Karpas-422 (cell line): ENCODE data around the gene CLIP2. TPM values are rescaled to one million over a fixed set of nuclear protein-coding genes. Genes with fewer than 3 reads are reported as not detected.
"Not testable (repeated sequence)": the region's sequence is repeated elsewhere in the genome, so short reads cannot be mapped to it uniquely, and the experiment has no call there.

ENCODE experiments used
- DNase-seq: peaks from one replicate; pipeline ENCODE4 v3.0.0-alpha.2; 2015
- H2AFZ ChIP-seq: fragments of 200-600 bp; sonication (generic); 2 replicates; pipeline ENCODE4 v1.6.1; 2014; ENCODE audit warnings: antibody characterized with exemption, low read length, mixed read lengths
- H3K27ac ChIP-seq: fragments of 200-600 bp; sonication (generic); 2 replicates; pipeline ENCODE4 v1.5.1; 2014; ENCODE audit warnings: mild to moderate bottlenecking, low read length, moderate library complexity
- H3K27me3 ChIP-seq: fragments of 200-600 bp; sonication (generic); 2 replicates; pipeline ENCODE4 v1.6.1; 2014; ENCODE audit warnings: low read length, mixed read lengths
- H3K36me3 ChIP-seq: fragments of 200-600 bp; sonication (generic); 2 replicates; pipeline ENCODE4 v1.6.1; 2014; ENCODE audit warnings: low read length, mixed read lengths; ENCODE audit not compliant: insufficient read depth
- H3K4me1 ChIP-seq: fragments of 200-600 bp; sonication (generic); 2 replicates; pipeline ENCODE4 v1.6.1; 2014; ENCODE audit warnings: mild to moderate bottlenecking, low read length, mixed read lengths
- H3K4me2 ChIP-seq: fragments of 200-600 bp; sonication (generic); 2 replicates; pipeline ENCODE4 v1.6.1; 2014; ENCODE audit warnings: low read length, low read depth, mild to moderate bottlenecking; ENCODE audit not compliant: poor library complexity, severe bottlenecking
- H3K4me3 ChIP-seq: fragments of 200-600 bp; sonication (generic); 2 replicates; pipeline ENCODE4 v1.5.1; 2014; ENCODE audit warnings: mild to moderate bottlenecking, antibody characterized with exemption, low read length, mixed read lengths
- H3K79me2 ChIP-seq: fragments of 200-600 bp; sonication (generic); 2 replicates; pipeline ENCODE4 v1.6.1; 2014; ENCODE audit warnings: mild to moderate bottlenecking, low read length, mixed read lengths
- H3K9ac ChIP-seq: fragments of 200-600 bp; sonication (generic); 2 replicates; pipeline ENCODE4 v1.6.0; 2014; ENCODE audit warnings: low read length
- H3K9me2 ChIP-seq: fragments of 200-600 bp; sonication (generic), shearing (Covaris generic); replicated peaks from 2 replicates; pipeline ENCODE4 v1.6.0; 2014; ENCODE audit warnings: mild to moderate bottlenecking, low read length, moderate library complexity; ENCODE audit not compliant: insufficient read depth
- H3K9me3 ChIP-seq: fragments of 300-700, 200-600 bp; sonication (generic); 2 replicates; pipeline ENCODE4 v1.6.1; 2014; ENCODE audit warnings: low read length, mixed read lengths
- H4K20me1 ChIP-seq: fragments of 200-600 bp; sonication (generic); 2 replicates; pipeline ENCODE4 v1.6.1; 2014; ENCODE audit warnings: mild to moderate bottlenecking, antibody characterized with exemption, low read length, low read depth; ENCODE audit not compliant: insufficient read depth
- total RNA-seq: library from RNA; depleted of rRNA; stranded (reverse); fragments of >200 nt; shearing (Covaris generic); gene quantifications from 2 replicates; pipeline ENCODE4 v1.2.3, GENCODE V29; 2014; ENCODE audit warnings: low replicate concordance

The CLIP2 gene
- total RNA-seq, 1 experiment from 2014 or later: not detected

DNA sequence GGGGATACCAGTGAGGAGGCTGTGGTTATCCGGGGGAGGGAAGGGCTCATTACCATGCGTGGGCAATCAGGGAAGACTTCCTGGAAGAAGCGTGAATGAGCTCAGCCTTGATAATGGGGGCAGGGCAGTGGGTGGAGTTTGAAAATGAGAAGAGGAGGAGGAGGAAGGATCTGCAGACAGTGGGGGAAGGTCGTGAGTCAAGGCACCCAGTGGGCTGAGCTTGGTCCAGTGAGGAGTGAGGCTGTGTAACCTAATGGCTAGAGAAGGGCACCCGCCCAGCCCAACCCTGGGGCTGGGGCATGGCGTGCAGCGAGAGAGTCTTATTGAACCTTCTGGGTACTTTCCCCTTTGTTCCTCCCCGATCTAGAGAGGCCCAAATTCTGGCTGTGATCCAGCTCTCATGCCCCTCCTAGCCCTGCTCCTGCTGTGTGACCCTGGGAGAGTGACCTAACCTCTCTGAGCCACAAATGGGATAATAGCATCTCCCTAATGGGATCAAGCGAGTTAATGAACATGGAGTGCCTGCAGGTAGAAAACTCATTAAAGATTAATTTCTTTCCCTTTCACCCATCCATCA, 31.5 kb downstream of the CLIP2 start:
- no peak overlapping the region for H3K9ac ChIP-seq
- H3K4me3 ChIP-seq: no peak overlapping the region
- DNase-seq: no peak

DNA sequence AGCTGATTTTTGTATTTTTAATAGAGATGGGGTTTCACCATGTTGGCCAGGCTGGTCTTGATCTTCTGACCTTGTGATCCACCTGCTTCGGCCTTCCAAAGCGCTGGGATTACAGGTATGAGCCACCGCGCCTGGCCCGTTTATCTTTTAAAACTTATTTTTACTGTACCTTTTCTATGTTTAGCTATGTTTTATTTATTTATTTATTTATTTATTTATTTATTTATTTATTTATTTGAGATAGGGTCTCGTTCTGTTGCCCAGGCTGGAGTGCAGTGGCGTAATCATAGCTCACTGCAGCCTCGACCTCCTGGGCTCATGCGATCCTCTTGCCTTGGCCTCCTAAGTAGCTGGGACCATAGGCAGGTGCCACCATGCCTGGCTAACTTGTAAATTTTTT, 33.7 kb downstream of the CLIP2 start:
- DNase-seq, H2AFZ ChIP-seq, H3K4me1 ChIP-seq, H3K27ac ChIP-seq, H3K4me2 ChIP-seq, H3K9me3 ChIP-seq, H3K79me2 ChIP-seq, H3K4me3 ChIP-seq, H3K9me2 ChIP-seq, H3K9ac ChIP-seq, H3K36me3 ChIP-seq, H4K20me1 ChIP-seq, H3K27me3 ChIP-seq: not testable (repeated sequence)

More for the DNA sequence above, 31.5 kb downstream of the CLIP2 start:
- no peaks in the 10 kb centered on the region for H3K27me3 ChIP-seq
- no peaks in the 10 kb centered on the region for H3K36me3 ChIP-seq
- H2AFZ ChIP-seq: no peak overlapping the region
- H3K79me2 ChIP-seq: no peaks in the 10 kb centered on the region
- H3K4me2 ChIP-seq: no peak overlapping the region
- H3K27ac ChIP-seq: no peak overlapping the region
- no peaks in the 10 kb centered on the region for H3K9me3 ChIP-seq
- no peaks in the 10 kb centered on the region for H3K9me2 ChIP-seq
- H4K20me1 ChIP-seq: no peaks in the 10 kb centered on the region
- H3K4me1 ChIP-seq: no peaks in the 10 kb centered on the region

DNA sequence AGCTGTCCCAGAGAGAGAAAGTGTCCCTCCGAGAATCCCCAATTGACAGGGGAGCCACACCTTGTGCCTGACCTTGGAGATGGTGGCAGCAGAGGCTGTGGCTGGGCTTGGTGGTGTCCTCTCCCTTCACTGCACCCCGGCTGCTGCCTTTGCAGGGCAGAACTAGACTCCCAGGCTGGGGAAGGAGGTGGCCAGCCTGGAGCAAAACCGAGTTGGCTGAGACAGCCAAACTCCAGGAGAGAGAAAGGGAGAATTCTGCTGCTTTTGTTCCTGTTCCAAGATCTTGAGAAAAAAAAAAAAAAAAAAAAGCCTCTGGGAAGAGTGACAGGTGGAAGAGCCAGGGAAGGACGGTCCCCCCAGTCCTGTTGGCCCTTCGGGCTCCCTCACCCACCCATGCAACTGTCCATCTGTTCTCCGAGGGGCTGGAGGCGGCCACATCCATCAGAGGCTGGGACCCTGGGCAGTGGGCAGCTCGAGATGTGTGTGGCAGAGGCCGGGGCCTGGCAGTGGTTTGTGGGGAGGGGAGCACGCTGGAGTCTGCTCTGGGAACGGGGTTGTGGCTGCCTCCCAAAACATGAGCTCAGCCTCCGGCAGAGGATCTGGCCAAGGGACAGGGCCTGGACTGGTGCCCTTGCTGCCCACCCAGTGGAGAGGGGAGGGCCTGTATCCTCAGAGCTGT, 35.5 kb downstream of the CLIP2 start:
- Histone ChIP-seq H3K4me3 (no peak overlapping the region), H3K4me1 (no peaks in the 10 kb centered on the region), H3K36me3 (no peaks in the 10 kb centered on the region), H3K9ac (no peak overlapping the region), H3K4me2 (no peak overlapping the region), H4K20me1 (no peaks in the 10 kb centered on the region), H3K27ac (no peak overlapping the region), H2AFZ (no peak overlapping the region), H3K79me2 (no peaks in the 10 kb centered on the region), H3K9me2 (no peaks in the 10 kb centered on the region), H3K27me3 (no peaks in the 10 kb centered on the region), H3K9me3 (no peaks in the 10 kb centered on the region)
- DNase-seq: no peak

DNA sequence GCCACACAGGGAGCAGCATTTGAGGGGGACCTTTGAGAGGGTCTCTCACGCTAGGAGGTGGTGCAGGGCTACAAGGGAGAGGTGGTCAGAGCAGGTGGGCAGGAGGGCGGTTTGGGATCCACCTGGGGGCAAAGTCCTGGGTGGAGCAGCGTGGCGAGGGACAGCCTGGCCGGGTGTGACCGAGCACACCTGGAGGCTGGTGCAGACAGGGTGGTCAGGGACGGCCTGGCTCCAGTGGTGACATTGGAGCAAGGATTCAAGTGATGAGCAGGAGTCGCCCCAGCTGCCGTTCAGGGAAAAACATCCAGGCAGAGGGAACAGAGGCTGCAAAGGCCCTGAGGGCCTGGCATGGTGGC, 36.0 kb downstream of the CLIP2 start:
- Histone ChIP-seq H3K4me2 (no peak overlapping the region), H3K9me2 (no peaks in the 10 kb centered on the region), H3K9ac (no peak overlapping the region), H3K36me3 (no peaks in the 10 kb centered on the region), H3K79me2 (no peaks in the 10 kb centered on the region), H3K4me3 (no peak overlapping the region), H3K27ac (no peak overlapping the region), H2AFZ (no peak overlapping the region), H3K4me1 (no peaks in the 10 kb centered on the region), H3K9me3 (no peaks in the 10 kb centered on the region), H4K20me1 (no peaks in the 10 kb centered on the region), H3K27me3 (no peaks in the 10 kb centered on the region)
- no peak for DNase-seq

DNA sequence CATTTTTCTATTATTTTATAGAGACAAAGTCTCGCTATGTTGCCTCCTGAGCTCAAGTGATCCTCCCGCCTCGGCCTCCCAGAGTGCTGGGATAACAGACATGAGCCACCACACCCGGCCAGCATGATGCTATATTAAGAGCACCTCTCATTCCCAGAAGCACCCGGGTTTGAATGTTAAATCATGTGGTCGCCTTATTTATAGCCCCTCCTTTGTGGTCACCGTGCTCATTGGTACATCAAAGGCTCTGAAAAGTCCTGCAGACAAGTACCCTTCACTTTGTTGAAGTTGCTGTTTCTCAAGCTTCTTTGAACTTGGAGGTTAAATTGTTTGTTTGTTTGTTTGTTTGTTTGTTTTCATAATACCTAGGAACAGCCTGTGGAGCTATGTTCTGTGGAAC, 40.0 kb downstream of the CLIP2 start:
- H4K20me1 ChIP-seq: no peaks in the 10 kb centered on the region
- no peaks in the 10 kb centered on the region for H3K27me3 ChIP-seq
- no peaks in the 10 kb centered on the region for H3K36me3 ChIP-seq
- no peak overlapping the region for H3K9ac ChIP-seq
- H3K27ac ChIP-seq: no peak overlapping the region
- H2AFZ ChIP-seq: no peak overlapping the region
- DNase-seq: no peak
- H3K4me2 ChIP-seq: no peak overlapping the region
- H3K4me3 ChIP-seq: no peak overlapping the region
- no peaks in the 10 kb centered on the region for H3K9me3 ChIP-seq
- no peaks in the 10 kb centered on the region for H3K4me1 ChIP-seq
- H3K79me2 ChIP-seq: no peaks in the 10 kb centered on the region
- H3K9me2 ChIP-seq: no peaks in the 10 kb centered on the region

DNA sequence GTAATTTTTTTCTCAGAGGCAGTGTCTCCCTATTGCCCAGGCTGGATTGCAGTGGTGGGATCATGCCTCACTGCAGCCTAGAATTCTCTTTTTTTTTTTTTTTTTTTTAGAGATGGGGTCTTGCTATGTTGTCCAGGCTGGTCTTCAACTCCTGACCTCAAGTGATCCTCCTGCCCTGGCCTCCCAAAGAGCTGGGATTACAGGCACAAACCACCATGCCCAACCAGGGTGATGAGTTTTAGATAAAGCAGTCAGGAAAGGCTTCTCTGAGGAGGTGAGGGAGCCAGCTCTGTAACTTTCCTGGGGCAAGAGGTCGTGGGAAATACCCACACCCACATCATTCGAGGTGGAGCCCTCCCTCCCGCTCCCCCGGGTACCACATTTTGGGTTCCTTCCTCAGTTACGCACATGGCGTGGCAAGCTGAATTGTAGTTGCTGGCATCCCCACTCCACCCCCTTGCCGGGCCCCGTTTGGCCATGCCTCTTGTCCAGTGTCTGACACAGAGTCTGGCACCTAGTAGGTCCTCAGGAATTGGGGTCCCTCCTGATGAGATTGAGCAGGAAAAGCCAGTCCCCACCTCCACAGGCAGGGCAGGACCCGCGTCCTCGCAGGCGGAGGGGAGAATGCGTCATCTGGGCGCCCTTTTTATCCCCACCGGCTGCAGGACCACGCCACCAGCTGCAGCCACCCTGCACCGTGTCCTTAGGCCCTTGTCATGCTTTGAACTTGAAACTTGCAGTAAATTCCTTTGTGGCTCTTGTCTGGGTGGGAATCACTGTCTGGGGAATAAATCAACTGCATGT, 43.4 kb downstream of the CLIP2 start:
- H3K27ac ChIP-seq: no peak overlapping the region
- H2AFZ ChIP-seq: no peak overlapping the region
- no peaks in the 10 kb centered on the region for H3K4me1 ChIP-seq
- no peak overlapping the region for H3K9ac ChIP-seq
- no peak for DNase-seq
- H3K27me3 ChIP-seq: no peaks in the 10 kb centered on the region
- H3K79me2 ChIP-seq: no peaks in the 10 kb centered on the region
- no peaks in the 10 kb centered on the region for H4K20me1 ChIP-seq
- H3K9me2 ChIP-seq: no peaks in the 10 kb centered on the region
- H3K4me3 ChIP-seq: no peak overlapping the region
- H3K4me2 ChIP-seq: no peak overlapping the region
- no peaks in the 10 kb centered on the region for H3K36me3 ChIP-seq
- no peaks in the 10 kb centered on the region for H3K9me3 ChIP-seq

DNA sequence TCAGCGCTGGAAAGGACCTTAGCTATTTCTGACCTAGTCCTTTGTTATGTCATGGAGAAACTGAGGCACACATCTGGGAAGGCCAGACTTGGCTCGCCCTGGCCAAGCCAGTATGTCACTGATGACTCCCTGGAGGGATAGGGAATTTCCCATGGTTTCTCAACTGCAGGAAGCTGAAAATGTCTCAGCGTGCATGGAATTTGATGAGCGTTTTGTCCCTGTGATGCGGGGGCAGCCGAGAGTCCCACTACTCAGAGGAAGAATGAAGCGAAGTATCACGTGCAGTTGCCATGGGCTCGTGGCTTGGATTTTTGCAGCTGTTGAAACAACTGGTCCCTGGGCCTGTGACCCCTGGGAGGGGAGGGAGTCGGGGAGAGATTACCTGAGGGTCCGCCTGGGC, 44.8 kb downstream of the CLIP2 start:
- no peak overlapping the region for H3K9ac ChIP-seq
- H3K36me3 ChIP-seq: no peaks in the 10 kb centered on the region
- no peak overlapping the region for H3K4me3 ChIP-seq
- H3K4me2 ChIP-seq: no peak overlapping the region
- no peaks in the 10 kb centered on the region for H3K27me3 ChIP-seq
- no peaks in the 10 kb centered on the region for H3K4me1 ChIP-seq
- no peaks in the 10 kb centered on the region for H3K9me3 ChIP-seq
- no peak overlapping the region for H2AFZ ChIP-seq
- no peaks in the 10 kb centered on the region for H3K79me2 ChIP-seq
- H3K27ac ChIP-seq: no peak overlapping the region
- H3K9me2 ChIP-seq: no peaks in the 10 kb centered on the region
- no peaks in the 10 kb centered on the region for H4K20me1 ChIP-seq
- no peak for DNase-seq

DNA sequence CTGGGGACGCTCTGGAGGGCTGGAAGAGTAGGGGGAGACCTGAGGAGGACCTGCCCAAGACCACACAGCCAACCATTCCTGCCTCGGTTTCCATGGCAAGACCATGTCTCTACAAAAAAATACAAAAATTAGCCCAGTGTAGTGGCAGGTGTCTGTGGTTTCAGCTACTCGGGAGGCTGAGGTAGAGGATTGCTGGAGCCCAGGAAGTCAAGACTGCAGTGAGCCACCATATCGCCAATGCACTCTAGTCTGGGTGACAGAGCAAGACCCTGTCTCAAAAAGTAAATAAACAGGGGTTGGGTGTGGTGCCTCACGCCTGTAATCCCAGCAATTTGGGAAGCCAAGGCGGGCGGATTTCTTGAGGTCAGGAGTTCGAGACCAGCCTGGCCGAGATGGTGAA, 48.7 kb downstream of the CLIP2 start:
- H3K4me2 ChIP-seq: no peak overlapping the region
- H3K27ac ChIP-seq: no peak overlapping the region
- no peak overlapping the region for H3K4me3 ChIP-seq
- H3K9me3 ChIP-seq: no peaks in the 10 kb centered on the region
- DNase-seq: no peak
- no peak overlapping the region for H3K9ac ChIP-seq
- no peaks in the 10 kb centered on the region for H3K9me2 ChIP-seq
- H3K79me2 ChIP-seq: no peaks in the 10 kb centered on the region
- no peaks in the 10 kb centered on the region for H4K20me1 ChIP-seq
- no peaks in the 10 kb centered on the region for H3K27me3 ChIP-seq
- H3K36me3 ChIP-seq: no peaks in the 10 kb centered on the region
- H2AFZ ChIP-seq: no peak overlapping the region
- H3K4me1 ChIP-seq: no peaks in the 10 kb centered on the region
